HG02973 (cell line): ENCODE data around the gene SLC17A7.
"Not testable (repeated sequence)": the region's sequence is repeated elsewhere in the genome, so short reads cannot be mapped to it uniquely, and the experiment has no call there.

ENCODE experiments used
- ATAC-seq: cut with Tn5 transposase; IDR thresholded peaks from one replicate; pipeline ENCODE4 v1.9.1; 2021; ENCODE audit warnings: moderate library complexity; ENCODE audit not compliant: unreplicated experiment

SLC17A7 gene

GRCh38 chr19:49470615-49470978, 29.3 kb upstream of the SLC17A7 start:
- ATAC-seq, result no peak

- ATAC-seq, result no peak
Measured at GRCh38 chr19:49469828-49470614, 28.7 kb upstream of the SLC17A7 start.

DNA sequence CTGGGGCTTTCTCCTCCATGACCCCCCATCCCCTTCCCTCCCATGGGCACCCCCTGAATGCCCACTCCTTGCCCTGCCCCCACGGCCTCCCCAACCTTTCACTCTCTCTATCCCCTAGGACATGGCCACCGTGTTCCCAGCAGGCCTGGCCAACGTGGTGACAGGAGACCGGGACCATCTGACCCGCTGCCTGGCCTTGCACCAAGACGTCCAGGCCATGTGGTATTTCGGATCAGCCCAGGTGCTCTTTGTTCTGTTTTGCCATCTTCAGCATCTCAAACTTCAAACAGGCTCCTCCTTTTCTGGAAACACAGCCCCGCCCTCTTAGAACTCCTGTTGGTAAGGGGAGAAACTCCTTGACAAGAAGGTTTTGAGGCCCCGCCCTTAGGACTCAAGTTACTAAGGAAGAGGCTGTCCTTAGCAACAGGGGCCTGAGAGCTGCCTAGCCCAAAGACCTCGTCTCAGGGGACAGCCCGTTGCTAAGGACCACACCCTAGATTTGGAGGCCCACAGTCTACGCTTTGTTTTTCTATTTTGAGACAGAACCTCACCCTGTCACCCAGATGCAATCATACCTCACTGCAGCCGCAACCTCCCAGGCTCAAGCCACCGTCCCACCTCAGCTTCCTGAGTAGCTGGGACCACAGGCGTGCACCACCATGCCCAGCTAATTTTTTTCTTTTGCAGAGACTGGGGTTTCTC, 27.6 kb upstream of the SLC17A7 start:
- peak; percentile 58 for ATAC-seq

DNA sequence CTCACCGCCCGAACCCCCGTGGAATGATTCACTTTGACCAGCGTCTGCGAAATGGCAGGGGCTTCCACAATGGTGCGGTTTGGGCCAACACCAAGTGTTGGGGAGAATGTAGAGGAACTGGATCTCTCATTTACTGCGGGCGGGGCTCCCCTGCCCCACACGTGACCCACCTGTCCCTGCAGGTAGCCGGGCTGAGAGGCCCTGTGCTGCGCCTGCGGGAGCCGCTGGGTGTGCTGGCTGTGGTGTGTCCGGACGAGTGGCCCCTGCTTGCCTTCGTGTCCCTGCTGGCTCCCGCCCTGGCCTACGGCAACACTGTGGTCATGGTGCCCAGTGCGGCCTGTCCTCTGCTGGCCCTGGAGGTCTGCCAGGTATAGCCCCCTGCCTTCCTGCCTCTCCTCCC, 26.9 kb upstream of the SLC17A7 start:
- no peak for ATAC-seq

DNA sequence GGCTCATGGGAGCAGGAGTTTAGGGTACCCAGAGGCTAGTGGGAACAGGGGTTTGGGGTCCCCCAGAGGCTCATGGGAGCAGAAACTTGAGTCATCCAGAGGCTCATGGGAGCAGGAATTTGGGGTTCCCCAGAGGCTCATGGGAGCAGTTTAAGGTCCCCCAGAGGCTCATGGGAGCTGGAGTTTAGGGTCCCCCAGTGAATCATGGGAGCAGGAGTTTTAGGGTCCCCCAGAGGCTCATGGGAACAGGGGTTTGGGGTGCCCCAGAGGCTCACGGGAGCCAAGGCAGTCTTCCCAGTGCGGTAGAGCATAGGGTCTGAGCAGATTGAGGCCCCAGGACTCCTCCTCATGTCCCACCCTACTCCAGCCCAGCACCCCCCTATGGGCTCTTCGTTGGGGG, 24.0 kb upstream of the SLC17A7 start:
- no peak for ATAC-seq

DNA sequence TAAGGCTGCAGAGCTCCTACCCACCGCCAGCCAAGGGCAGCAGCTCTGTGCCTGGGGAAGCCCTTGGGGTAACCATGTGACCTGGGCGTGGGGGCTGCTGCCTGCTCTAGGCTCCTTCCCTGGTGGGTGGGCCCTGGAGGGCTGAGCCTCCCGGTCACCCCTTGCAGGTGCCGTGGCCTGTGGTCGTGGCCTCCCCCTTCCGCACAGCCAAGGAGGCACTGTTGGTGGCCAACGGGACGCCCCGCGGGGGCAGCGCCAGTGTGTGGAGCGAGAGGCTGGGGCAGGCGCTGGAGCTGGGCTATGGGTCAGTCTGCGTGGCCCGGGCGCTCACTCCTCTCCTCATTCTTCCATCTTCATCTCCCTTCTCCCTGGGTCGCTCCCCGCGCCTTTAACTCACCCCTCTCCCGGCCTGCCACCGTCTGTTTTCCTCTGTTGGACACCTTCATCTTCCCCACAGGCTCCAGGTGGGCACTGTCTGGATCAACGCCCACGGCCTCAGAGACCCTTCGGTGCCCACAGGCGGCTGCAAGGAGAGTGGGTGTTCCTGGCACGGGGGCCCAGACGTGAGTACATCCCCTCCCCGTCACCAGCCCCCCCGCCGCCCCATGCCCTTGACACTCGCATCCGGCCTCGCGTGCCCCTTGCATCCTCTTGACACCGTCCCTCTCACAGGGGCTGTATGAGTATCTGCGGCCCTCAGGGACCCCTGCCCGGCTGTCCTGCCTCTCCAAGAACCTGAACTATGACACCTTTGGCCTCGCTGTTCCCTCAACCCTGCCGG, 22.8 kb upstream of the SLC17A7 start:
- ATAC-seq, result no peak

GRCh38 chr19:49462492-49462891, 21.2 kb upstream of the SLC17A7 start:
- no peak for ATAC-seq

- ATAC-seq, result no peak
Measured at GRCh38 chr19:49461656-49462055, 20.3 kb upstream of the SLC17A7 start.

- ATAC-seq, result not testable (repeated sequence)
Measured at GRCh38 chr19:49461130-49461529, 19.8 kb upstream of the SLC17A7 start.

DNA sequence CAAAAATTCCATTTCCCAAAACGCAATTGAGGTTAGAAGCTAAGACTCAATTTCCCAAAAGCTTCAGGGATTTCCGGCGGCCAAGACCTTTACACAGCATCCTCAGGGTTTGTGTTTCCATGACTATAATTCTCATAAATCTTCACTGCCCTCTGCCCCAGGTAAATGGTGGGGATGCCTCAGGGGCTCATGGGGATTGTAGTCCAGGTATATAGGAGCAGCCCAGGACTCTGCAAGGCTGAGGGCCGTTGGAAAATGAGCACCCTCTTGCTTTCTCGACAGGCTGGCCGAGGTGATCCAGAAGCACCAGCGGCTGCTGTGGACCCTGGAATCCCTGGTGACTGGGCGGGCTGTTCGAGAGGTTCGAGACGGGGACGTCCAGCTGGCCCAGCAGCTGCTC, 18.1 kb upstream of the SLC17A7 start:
- no peak for ATAC-seq

DNA sequence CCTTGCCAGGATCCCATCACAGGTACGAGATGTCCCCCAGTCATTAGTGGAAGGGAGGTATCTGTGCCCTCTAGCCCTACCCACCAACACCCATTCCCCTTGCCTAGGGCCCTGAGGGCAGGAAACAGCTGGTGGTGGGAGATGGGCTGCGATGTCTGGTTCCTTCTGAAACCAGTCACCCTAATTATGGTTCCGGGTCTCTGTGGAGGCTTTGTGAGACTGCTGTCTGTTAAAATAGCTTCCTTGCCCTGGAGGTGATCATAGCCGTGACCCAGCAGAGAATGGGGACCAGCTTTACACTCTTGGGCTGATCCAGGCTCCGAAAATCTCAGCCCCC, 17.2 kb upstream of the SLC17A7 start:
- no peak for ATAC-seq

GRCh38 chr19:49456326-49456725, 15.0 kb upstream of the SLC17A7 start:
- no peak for ATAC-seq

- no peak for ATAC-seq
Measured at GRCh38 chr19:49455773-49456172, 14.4 kb upstream of the SLC17A7 start.

DNA sequence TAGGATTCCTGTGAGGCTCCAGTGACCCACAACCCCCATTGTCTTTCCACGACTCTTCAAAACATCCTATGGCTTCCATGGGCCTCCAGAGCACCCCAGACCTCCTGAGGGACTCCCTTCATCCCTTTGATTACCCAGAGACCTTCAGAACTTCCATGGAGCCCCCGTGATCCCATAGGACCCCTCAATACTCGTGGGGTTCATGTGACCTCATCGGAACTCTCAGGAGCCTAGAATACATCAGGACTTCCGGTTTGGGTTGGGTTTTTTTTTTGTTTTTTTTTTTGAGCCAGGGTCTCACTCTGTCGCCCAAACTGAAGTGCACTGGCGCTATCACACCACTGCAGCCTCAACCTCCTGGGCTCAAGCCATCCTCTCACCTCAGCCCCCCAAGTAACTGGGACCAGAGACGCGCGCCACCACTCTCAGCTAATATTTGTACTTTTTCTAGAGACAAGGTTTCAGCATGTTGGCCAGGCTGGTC, 12.5 kb upstream of the SLC17A7 start:
- no peak for ATAC-seq

GRCh38 chr19:49453013-49453756, 11.9 kb upstream of the SLC17A7 start, which contains the start of gene ALDH16A1:
TSS of gene ALDH16A1 (plus strand) at chr19:49453225. CDS start at chr19:49453332, 107 bp downstream.
- peak; percentile 83 for ATAC-seq

DNA sequence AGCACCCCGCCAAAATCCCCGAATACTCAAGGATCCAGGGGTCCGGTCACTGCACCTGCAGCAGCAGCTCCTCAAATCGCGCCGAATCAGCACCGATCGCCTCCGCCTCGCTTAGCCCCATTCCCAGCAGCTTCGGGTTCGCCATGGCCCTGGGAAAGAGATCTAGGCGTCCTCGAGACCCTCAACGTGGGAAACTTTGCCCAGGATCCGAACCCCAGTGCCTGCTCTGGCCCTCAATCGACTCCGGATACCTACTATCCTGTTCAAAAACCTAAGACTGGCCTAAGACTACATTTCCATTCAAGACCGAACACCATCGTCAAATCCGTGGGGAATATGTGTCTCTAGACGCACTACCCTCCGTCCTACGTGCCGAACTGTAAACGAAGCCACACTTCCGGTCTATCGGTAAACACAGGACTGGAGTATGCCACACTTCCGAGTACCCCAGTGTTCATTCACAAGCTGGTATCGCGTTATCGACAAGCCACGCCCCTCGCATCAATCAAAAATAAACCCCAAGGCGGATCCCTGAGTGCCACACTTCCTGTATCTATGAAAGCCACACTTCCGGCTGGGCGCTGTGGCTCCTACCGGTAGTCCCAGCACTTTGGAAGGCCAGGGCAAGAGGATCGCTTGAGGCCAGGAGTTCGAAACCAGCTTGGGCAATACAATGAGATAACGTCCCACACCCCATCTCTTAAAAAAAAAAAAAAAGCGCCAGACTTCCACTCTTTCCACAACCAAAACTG, 10.3 kb upstream of the SLC17A7 start, which contains the start of gene PIH1D1:
PIH1D1 (minus strand) TSS at position 385 of the 752 bp plus-strand sequence; CDS start at position 145, 240 bp downstream.
- peak; percentile 45 for ATAC-seq

DNA sequence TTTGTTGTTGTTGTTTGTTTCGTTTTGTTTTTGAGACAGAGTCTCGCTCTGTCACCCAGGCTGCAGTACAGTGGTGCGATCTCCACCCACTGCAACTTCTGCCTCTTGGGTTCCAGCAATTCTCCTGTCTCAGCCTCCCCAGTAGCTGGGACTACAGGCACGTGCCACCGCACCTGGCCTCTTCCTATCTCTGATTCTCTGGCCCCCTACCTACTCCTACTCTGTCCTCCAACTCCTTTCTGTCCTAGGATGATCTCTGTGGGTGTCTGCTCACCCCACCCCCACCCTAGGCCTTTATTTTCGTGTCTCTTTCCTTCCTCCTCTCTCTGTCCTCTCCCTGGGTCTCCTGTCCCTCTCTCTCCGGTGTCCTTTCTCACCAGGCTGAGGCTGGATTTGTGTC, 9.1 kb upstream of the SLC17A7 start:
- no peak for ATAC-seq

DNA sequence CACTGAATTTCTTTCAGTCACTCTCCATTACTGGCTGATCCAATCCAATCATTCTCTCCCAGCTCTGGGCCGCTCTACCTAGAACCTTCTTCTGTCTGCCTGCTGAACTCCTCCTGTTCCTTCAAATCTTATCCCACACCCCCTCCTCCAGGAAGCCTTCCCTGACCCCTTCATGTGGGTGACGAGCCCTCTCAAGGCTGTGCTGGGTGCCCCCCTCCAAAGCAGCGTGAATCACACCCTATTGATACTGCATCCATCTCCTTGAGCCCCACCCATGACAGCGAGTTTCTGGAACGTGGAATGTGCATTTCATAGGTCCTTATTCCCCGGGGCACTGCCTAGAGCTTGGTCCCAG, 7.1 kb upstream of the SLC17A7 start:
- no peak for ATAC-seq

DNA sequence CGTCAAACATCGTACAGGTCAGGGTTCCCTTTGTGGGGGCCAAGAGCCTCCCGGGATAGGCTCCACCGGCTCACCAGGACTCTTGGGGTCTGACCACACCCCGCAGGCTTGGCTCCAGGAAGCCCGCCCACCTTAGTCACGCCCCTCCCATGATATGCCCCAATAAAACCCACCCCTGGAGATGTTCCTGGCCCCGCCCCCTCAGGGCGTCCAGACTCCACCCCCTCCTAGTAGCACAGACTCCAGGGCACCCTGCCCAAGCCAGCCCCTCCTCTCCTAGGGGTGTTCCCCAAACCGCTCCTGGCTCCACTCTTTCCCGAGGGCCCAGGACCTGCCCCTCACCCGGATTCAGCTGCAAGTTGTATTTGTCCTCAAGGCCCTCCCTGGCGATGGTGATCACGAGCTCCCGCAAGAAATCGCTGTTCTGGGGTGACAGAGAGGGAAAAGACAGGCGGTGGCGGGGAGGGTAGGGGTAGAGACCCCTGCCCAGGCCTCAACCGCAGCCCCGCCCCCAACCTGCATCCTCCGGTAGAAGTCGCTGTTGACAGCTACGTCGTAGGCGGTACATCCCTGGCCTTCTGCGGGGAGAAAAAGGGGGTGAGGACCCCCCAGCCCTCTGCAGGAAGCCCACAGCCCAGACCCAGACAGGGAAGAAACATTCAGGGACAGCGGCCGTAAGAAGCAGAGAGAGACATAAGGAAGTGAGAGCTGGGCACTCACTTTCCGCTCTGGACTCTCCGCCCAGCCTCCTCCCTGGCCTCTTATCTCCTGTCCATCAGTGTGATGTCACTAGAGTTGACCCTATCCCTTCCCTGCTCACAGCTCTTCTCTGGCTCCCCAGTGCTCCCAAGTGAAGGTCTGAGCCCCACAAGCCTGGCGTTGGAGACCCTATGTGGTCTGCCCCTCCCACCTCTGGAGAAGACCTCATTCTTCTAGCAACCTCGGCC, 6.4 kb upstream of the SLC17A7 start:
- ATAC-seq, result no peak
